Right ventricle myocardium inferior (tissue), 1 donor: ENCODE measurements around the gene STRADB. TPM values are rescaled to one million over a fixed set of nuclear protein-coding genes. Genes with fewer than 3 reads are reported as not detected.
"Not testable (repeated sequence)": the region's sequence is repeated elsewhere in the genome, so short reads cannot be mapped to it uniquely, and the experiment has no call there.

Experiments used
- ATAC-seq: fragments of 200-7000 bp; cut with Tn5 transposase; one replicate; pipeline ENCODE4 v1.9.1; 2020; ENCODE audit warnings: mild to moderate bottlenecking, moderate library complexity
- DNase-seq: peaks from one replicate; pipeline ENCODE4 v3.0.0; 2021; ENCODE audit errors: missing footprints
- intact Hi-C: fragments of 100-400 bp; cut with DNase I; formaldehyde crosslinking; loops from one replicate; pipeline ENCODE4 v1.11.0; 2022
- total RNA-seq: library from RNA; stranded (reverse); fragmentation: NEBNext Ultra II Directional; extraction: Animal tissue kit (Norgen Biotek cat#: 25700); gene quantifications from one replicate; pipeline ENCODE4 v1.2.1, GENCODE V29; 2021
- donor health status: DM: no; HTN: yes; CAD: no; lungs with severe emphysema.

The STRADB gene
- total RNA-seq, 1 donor from 2014 or later, result 79.1 TPM

- intact Hi-C loops, result no loop called here
- ATAC-seq (no peak), DNase-seq (no peak)
Observed at GRCh38 chr2:201420442-201421113, 31.0 kb upstream of the STRADB start.

- ATAC-seq (no peak), DNase-seq (no peak)
- intact Hi-C loops, result no loop called here
Observed at GRCh38 chr2:201425952-201426351, 25.6 kb upstream of the STRADB start.

GRCh38 chr2:201428366-201428765 is 23.2 kb upstream of the STRADB start:
- intact Hi-C loops, result not testable (repeated sequence)

GRCh38 chr2:201429835-201430234 is 21.7 kb upstream of the STRADB start:
- ATAC-seq, DNase-seq, intact Hi-C loops: not testable (repeated sequence)

More at GRCh38 chr2:201428366-201428765, 23.2 kb upstream of the STRADB start:
- ATAC-seq, DNase-seq: not testable (repeated sequence)

GRCh38 chr2:201430322-201430721 is 21.2 kb upstream of the STRADB start:
- DNase-seq, intact Hi-C loops, ATAC-seq: not testable (repeated sequence)

GRCh38 chr2:201430839-201431238 is 20.7 kb upstream of the STRADB start:
- DNase-seq (no peak), ATAC-seq (no peak)
- intact Hi-C loops, result no loop called here

GRCh38 chr2:201432038-201432620 is 19.4 kb upstream of the STRADB start:
- ATAC-seq (no peak), DNase-seq (no peak)
- intact Hi-C loops, result loop anchor here (2.0 kb wide), 2 partner anchors 13 to 25 kb away; no protein-coding TSS in a partner anchor

GRCh38 chr2:201432621-201433393 is 18.7 kb upstream of the STRADB start:
- intact Hi-C loops, result loop anchor here (1.0 to 2.0 kb wide), 3 partner anchors 14 to 26 kb away; partner anchors contain the start of genes STRADB and TRAK2
- ATAC-seq (peak; percentile 79), DNase-seq (no peak)

- ATAC-seq (peak; percentile 78), DNase-seq (no peak)
- intact Hi-C loops, result loop anchor here (1.0 to 2.0 kb wide), 3 partner anchors 15 to 27 kb away; partner anchors contain the start of genes STRADB and TRAK2
Observed at GRCh38 chr2:201433394-201433995, 18.0 kb upstream of the STRADB start.

GRCh38 chr2:201436141-201436540 is 15.4 kb upstream of the STRADB start:
- intact Hi-C loops, result no loop called here
- ATAC-seq (no peak), DNase-seq (no peak)

GRCh38 chr2:201439336-201439922 is 12.1 kb upstream of the STRADB start:
- DNase-seq, ATAC-seq, intact Hi-C loops: not testable (repeated sequence)

GRCh38 chr2:201440182-201440581 is 11.4 kb upstream of the STRADB start:
- peak; percentile 78 for ATAC-seq
- intact Hi-C loops, result no loop called here
- no peak for DNase-seq

GRCh38 chr2:201441409-201441808 is 10.1 kb upstream of the STRADB start:
- intact Hi-C loops, result no loop called here
- DNase-seq (no peak), ATAC-seq (no peak)

GRCh38 chr2:201444746-201445465 is 6.6 kb upstream of the STRADB start:
- intact Hi-C loops, result no loop called here
- ATAC-seq, result no peak
- no peak for DNase-seq

GRCh38 chr2:201447086-201447485 is 4.5 kb upstream of the STRADB start:
- intact Hi-C loops, result no loop called here
- no peak for ATAC-seq
- DNase-seq, result no peak

- DNase-seq (no peak), ATAC-seq (no peak)
- intact Hi-C loops, result no loop called here
Observed at GRCh38 chr2:201448061-201448460, 3.5 kb upstream of the STRADB start.

- DNase-seq, result no peak
- intact Hi-C loops, result no loop called here
- ATAC-seq, result no peak
Observed at GRCh38 chr2:201448701-201449100, 2.8 kb upstream of the STRADB start.

- DNase-seq, result no peak
- intact Hi-C loops, result loop anchor here (1.0 to 10.0 kb wide), 4 partner anchors 18 to 216 kb away; partner anchors contain the start of gene TMEM237
- ATAC-seq, result peak; percentile 29
Observed at GRCh38 chr2:201450954-201451291, 617 bp upstream of the STRADB start.
